KBM-7 (cell line): Measurements from ENCODE around the gene EVL.
A peak's percentile ranks its signal among the peaks of the same experiment; 100 is the strongest.
"Not testable (repeated sequence)": the region's sequence is repeated elsewhere in the genome, so short reads cannot be mapped to it uniquely, and the experiment has no call there.

ENCODE experiments used
- DNase-seq: peaks from one replicate; pipeline ENCODE4 v3.0.0-alpha.2; 2015
- in situ Hi-C: fragments of 300-500 bp; cut with MboI; formaldehyde crosslinking; loops from 2 replicates; pipeline ENCODE4 v1.14.3; 2020; ENCODE audit warnings: low sequenced_read_pairs, low pct_unique_long_range_greater_than_20kb, mixed read lengths

Gene EVL, protein sequence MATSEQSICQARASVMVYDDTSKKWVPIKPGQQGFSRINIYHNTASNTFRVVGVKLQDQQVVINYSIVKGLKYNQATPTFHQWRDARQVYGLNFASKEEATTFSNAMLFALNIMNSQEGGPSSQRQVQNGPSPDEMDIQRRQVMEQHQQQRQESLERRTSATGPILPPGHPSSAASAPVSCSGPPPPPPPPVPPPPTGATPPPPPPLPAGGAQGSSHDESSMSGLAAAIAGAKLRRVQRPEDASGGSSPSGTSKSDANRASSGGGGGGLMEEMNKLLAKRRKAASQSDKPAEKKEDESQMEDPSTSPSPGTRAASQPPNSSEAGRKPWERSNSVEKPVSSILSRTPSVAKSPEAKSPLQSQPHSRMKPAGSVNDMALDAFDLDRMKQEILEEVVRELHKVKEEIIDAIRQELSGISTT

DNA sequence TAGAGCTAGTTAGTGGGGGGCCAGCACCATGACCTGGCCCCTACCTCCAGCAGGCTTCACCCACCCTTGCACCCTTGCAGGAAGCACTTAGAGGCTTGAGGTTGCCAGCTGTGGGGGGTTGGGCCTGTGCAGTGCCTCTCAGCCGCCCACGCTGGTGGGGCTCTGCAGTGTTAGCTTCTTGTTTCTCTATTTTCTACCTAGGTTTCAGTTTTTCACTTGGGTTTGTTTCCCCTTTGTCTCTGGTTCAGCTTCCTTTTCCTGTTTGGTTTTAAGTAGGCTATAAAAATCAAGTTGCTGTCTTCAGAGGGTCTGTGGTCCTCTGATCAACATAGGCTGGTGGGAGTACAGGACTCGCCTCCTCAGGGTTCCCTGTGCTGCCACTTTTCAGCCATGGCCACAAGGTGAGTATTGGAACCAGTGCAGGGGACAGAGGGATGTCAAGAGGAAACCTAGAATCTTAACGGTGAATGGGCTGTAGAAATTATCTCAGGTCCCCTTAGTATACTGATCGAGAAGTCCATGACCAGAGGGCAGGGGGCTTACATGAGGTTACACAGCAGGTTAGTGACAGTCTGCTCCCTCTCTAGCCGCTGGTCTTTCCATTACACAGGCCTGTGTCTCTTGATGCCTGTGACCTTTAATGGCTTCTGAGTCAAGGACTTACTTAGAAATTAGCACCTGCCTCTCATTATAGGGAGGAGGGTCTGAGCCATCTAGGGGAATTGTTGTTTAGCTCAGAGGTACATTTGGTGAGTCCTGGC, at the start of gene EVL:
EVL (plus strand) TSS at position 312 of the 761 bp plus-strand sequence; CDS start at position 391, 79 bp downstream.
- in situ Hi-C loops, result no loop called here
- DNase-seq, result peak; percentile 96

DNA sequence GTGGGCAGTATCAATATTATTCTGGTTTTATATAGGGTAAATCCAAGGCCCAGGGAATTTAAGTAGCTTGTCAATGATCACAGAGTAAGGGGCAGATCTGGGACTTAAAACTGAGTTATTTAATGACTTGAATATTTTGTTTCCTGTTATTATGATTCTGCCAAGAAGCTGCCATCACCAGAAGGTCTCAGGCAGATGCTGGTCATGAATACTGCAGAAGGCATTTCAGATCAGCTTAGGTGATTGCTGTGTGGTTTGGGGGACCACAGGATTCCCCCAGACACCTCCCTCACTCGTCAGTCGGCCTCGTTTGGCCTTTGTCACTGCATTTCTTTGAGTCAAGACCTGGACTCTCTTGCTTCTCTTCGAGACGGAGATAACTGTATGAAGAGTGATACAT, 47.7 kb upstream of the EVL start:
- in situ Hi-C loops, result no loop called here
- DNase-seq, result no peak

DNA sequence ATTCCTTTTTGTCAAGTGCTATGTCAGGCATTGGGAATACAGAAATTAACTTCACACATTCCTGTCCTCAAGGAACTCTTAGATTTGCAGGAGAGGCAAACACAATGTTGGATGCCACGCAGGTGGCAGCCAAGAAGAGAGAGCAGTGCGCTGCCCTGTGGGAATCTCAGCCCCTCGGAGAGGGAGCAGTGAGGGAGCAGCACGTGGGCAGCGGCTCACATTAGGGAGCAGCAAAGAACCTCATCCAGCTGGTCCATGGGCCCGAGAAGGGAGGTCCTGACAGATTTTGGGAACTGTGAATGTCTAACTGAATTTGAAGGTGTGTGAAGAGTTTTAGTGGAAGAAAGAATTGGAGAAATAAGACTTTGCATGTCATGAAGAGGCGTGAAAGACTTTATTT, 47.2 kb upstream of the EVL start:
- in situ Hi-C loops, result no loop called here
- DNase-seq, result no peak

DNA sequence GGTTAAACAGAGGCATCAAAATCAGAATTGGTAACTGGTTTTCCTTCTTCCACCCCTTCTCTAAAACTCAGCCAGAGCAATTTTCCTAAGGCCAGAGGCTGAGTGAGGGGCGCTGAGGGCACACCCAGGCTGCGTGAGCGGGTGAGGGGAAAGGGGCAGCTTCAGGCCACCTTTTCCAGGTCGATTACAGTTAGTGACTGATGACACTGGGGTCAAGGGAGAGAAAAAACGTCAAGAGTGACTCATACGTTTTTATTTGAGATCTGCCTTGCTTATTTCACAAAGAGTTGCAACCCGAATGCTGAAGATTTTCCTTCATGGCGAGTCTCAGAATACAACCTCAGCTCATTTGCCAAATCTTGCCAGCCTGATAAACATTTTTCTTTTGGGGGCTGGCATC, 46.7 kb upstream of the EVL start:
- no peak for DNase-seq
- in situ Hi-C loops, result no loop called here

DNA sequence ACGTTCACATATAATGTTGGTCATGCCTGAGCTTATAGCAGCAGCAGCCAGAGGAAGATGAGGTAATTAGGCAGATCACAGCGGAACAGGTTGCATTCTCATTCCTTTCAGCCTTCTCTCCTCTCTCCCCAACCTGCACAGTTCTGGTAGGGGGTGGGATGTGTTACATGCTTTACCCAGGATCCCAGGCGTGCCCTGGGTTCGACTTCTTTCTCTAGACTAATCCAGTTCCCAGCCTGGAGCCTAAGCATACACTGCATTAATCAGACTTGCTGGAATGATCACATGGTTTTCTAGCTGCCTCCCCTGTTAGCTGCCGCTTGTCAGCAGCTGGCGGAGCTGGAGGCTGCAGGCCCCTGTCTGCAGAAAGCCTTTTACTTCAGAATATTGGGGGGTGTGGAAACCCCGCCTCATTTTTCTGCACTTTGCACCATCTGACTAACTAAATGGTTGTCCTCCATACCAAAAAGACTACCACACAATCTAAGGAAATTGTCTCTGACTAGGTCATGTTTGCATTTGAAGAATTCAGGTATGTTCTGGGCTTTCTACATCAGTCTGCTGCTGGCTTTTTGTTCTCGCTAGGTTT, 46.0 kb upstream of the EVL start:
- no peak for DNase-seq
- in situ Hi-C loops, result no loop called here

DNA sequence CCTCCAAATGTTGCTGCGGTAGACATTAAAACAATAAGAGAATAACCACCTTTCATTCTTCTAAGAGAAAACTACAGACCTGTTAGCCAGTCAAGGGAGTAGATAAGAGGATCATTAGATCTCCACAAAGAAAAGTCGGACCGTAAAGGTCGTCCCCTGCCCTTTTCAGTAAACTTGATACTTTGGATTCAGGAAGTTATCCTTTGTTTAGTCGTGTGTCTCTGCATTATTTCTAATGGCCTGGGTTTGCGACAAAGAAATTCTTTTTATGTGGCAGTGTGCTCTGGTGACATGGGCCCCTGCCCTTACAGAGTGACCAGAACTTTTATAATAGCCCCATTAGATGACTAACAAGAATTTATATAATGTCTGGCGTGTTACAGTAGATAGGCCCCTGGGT, 44.6 kb upstream of the EVL start:
- no peak for DNase-seq
- in situ Hi-C loops, result no loop called here

DNA sequence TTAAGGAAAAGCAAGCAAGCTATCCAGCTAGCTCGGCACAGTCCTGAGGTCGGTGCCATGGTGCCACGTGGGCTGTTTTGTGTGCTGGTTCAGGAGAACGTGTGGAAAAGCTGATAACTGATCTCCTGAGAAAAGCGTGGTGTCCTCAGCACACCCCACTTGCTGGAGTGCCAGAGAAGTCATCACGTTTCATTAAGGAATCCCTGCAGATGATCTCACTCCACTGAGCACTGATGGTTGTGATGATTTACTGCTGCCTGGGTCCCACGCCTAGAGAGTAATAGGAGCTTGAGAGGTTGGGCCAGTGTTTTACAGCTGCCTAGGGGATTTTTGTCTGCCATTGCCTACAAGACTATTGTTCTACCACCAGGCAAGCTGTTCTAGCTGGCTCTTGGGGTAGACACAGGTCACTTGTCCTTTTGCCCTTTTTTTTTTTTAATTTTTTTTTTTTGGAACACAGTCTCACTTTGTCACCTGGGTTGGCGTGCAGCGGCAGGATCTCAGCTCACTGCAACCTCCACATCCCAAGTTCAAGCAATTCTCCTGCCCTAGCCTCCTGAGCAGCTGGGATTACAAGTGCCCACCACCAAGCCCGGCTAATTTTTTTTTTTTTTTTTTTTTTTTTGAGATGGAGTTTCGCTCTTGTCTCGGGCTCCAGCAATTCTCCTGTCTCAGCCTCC, 42.3 kb upstream of the EVL start:
- no peak for DNase-seq
- in situ Hi-C loops, result no loop called here

DNA sequence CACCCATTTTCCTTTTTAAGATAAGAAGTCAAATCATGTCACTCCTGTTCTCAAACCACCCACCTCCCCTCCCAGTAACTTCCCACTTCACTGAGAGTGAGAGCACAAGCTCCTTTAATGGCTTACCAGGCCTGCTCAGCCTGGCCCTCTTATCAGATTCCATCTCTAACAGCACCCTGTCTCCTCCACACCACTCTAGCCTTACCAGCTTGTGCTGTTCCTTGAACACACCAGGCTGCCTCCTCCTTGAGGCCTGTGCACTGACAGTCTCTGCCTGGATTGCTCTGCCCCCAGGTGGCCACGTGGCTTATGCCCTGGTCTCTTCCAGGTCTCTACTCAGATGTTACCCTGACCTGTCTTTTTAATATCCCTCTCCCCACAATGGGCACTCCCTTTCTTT, 40.1 kb upstream of the EVL start:
- peak; percentile 81 for DNase-seq

DNA sequence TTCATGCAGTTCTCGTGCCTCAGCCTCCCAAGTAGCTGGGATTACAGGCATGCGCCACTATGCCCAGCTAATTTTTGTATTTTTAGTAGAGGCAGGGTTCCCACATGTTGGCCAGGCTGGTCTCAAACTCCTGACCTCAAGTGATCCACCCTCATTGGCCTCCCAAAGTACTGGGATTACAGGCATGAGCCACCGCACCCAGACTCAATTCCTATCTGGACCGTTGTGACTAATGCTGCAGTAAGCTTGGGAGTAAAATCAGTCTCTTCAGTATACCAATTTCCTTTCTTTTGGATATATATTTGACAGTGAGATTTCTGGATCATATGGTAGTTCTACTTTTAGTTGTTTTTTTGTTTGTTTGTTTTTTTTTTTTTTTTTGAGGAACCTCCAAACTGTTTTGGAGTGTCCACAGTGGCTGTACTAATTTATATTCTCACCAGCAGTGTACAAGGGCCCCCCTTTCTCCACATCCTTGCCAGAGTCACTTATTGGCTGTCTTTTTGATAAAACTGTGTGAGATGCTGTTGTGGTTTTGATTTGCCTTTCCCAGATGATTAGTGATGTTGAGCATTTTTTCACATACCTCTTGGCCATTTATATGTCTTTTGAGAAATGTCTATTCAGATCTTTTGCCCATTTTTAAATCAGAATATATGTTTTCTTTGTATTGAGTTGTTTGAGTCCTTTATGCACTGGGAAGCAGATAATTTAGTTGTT, 37.3 kb upstream of the EVL start:
- no peak for DNase-seq
- in situ Hi-C loops, result no loop called here

More for the DNA sequence above, 40.1 kb upstream of the EVL start:
- in situ Hi-C loops, result no loop called here

DNA sequence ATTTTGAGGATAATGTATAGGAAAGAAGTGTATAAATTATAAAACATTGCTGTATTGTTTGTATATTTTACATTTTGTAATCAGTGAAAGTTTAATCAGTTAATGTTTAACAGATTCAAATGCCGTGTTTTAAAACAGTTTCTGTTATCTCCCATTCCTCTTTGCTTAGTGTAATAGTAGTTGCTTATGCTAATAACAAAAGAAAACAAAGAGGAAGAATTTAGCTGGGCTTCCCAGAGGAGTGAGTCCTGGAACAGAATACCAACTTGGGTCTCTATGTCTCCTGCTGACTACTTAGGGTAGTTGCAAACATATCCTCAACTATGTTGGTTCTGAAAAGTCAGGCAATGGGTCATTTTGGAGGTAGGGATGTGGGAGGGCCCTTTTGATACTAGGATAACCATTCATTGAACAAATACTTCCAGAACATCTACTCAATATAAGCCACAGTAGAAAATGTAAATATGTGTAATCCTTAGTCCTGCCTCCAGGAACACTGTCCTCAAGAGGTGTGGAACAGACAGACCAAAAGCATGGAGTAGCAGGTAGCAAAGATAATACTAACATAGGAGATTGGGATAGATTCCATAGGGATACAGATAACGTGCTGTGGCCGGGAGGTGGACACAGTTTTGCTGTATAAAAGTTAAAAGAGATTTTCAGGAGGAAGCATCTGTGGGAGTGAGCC, 36.1 kb upstream of the EVL start:
- in situ Hi-C loops, result no loop called here
- DNase-seq, result no peak

DNA sequence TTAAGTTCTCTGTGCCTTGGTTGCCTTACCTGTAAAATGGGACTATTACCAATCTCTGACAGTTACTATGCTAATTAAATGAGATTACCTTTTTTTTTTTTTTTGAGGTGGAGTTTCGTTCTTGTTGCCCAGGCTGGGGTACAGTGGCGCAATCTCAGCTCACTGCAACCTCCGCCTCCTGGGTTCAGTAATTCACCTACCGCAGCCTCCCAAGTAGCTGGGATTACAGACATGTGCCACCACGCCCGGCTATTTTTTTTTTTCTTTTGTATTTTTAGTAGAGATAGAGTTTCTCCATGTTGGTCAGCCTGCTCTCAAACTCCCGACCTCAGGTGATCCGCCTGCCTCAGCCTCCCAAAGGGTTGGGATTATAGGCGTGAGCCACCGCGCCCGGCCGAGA, 35.2 kb upstream of the EVL start:
- in situ Hi-C loops, result not testable (repeated sequence)

DNA sequence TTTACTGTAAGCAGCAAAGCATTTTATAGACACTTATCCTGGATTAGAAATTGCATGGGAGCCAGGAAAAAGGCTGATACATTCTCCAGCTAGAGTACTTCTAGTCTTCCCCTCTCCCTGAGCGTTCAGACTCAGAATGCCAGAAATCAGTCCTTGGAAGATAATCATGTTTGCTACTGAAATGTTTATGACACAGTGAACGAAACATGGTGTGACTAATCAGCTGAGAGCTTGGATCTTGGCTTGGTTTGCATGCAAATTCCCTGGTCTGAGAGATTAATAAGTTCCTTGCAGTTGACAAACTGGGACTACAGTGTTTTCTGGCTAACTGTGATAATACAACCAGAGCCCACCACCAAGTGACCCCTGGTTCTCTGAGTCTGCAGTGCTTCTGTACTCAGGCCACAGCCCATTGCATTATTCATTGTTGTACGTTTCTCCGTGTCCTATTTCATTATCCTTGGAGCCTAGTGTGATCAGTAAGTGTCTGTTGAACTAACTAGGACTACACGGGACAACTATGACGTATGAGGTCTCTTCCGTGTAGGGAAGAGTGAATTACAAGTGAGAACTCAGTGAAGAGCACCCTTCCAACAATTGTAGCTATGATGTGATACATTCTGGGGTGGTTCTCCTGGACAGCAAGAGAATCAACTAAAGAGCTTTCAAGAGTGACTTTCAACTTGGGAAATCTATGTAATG, 34.6 kb upstream of the EVL start:
- no peak for DNase-seq
- in situ Hi-C loops, result no loop called here

More for the DNA sequence above, 35.2 kb upstream of the EVL start:
- not testable (repeated sequence) for DNase-seq

DNA sequence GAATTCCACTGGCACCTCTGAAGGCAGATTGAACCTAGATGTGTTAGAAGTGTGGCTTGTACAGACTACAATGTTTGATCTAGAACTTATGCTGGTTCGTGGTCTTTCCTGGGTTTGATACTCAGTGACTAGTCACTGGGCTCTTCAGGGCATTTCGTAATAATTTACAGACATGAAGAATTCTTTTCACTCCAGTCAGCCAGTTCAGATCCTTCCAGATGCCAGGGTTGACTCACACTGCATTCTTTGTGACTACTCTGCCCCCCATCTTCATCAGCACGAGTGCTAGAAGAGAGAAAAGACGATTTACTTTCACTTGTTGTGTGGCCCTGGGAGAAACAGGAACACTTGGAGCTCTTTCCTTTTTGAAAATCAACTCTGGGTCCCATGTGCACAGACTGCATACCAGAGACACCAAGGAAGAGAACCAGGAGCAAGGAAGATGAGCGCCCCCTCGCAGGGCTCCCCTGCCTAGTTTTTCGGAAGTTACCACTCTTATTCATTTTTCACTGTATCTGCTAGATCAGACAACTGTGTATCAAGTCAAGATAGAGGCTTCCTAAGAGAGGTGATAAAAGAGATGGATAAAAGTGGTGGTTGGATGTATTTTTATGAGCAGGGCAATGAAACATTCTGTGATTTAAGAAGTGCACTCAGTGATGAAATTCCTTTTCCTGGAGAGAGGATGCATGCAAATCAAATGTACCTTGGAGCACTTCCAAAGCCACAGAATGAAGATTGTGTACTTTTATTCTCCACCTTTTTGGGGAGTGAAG, 33.5 kb upstream of the EVL start:
- no peak for DNase-seq
- in situ Hi-C loops, result no loop called here

DNA sequence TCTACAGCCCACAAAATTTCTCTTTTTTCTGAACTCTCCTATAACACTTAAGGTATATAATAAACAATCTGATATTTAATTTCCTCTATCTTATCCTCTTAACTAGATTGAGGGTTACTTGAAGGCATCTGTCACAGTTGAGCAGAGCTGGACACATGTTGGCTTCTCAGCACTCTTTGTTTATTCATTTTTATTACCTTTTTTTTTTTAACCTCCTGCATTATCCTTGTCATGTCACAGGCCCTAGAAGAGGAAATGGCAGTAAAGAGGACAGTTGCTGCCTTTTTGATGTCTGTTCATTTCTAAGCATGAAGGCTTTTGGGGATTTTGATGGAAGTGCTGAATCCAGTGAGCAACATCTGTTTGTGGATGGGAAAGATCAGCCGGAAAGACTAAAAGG, 32.5 kb upstream of the EVL start:
- DNase-seq, result peak; percentile 32
- in situ Hi-C loops, result no loop called here

DNA sequence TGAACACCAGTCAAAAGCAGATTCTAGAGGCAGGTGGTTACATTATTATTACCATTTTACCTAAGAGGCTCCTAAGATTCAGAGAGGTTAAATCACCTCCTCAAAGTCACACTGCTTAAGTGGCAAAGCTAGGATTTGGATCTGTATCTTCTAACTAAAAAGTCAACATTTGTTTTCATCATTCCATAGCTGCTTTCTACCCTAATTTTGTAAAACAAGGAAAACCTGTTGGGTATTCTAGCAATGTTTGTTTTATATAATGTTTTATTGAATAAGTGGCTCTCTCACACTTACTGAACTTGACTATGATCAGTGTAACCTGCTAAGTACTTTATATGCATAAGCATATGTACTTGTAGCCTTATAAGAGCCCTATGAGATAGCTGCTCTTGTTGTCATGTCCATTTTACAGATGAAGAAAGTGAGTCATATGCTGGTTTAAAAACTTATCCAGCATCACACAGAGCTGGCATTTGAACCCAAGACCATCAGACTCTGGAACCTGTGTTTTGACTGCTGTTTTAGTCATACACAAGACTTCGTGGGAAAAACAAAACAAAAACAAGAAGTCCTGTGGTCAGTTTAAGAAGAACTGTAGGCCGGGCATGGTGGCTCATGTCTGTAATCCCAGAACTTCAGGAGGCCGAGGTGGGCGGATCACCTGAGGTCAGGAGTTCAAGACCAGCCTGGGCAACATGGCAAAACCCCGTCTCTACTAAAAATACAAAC, 31.7 kb upstream of the EVL start:
- DNase-seq, result no peak
- in situ Hi-C loops, result no loop called here

DNA sequence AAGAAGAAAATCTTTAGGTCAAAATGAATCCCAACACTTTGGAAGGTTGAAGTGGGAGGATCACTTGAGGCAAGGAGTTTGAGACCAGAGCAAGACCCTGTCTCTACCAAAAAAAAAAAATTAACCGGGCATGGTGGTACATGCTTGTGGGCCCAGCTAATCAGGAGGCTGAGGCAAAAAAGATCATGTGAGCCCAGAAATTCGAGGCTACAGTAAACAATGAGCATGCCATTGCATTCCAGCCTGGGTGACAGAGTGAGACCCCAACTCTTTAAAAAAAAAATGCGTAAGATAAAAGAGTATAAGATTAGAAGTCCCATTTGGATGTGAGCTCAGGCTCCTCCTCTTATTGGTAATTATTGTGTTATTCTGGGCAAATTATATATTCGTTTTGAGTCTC, 30.8 kb upstream of the EVL start:
- in situ Hi-C loops, result no loop called here

More for the DNA sequence above, 30.8 kb upstream of the EVL start:
- DNase-seq, result no peak
